GM12878 (cell line): ENCODE measurements around the gene DCAF11. TPM values are rescaled to one million over a fixed set of nuclear protein-coding genes. Genes with fewer than 3 reads are reported as not detected.

ENCODE experiments used
- ATF7 ChIP-seq: fragments of 450-650 bp; IDR thresholded peaks from 2 replicates; pipeline ENCODE4 v1.6.1; 2016; ENCODE audit warnings: low read depth, mild to moderate bottlenecking
- BACH1 ChIP-seq: fragments of 450-650 bp; IDR thresholded peaks from 2 replicates; pipeline ENCODE4 v1.6.1; 2017; ENCODE audit warnings: mild to moderate bottlenecking, borderline replicate concordance
- BHLHE40 ChIP-seq, 2 experiments: fragments of 450-650 bp in 1 of 2; IDR thresholded peaks; 2 replicates each; pipeline ENCODE4 v1.6.1; 2011 to 2017; ENCODE audit warnings: low read depth in 2 of 2, borderline replicate concordance in 1 of 2, improper control_type of control experiment in 1 of 2, low read length in 1 of 2, mild to moderate bottlenecking in 1 of 2
- CREB1 ChIP-seq: IDR thresholded peaks from 2 replicates; pipeline ENCODE4 v1.6.1; 2012; ENCODE audit warnings: low read depth, mild to moderate bottlenecking, inconsistent platforms
- CREM ChIP-seq: IDR thresholded peaks from 2 replicates; pipeline ENCODE4 v1.6.1; 2014; ENCODE audit warnings: antibody characterized with exemption, low read depth
- EED ChIP-seq: sonication (generic); IDR thresholded peaks from 2 replicates; pipeline ENCODE4 v1.6.1; 2016; ENCODE audit warnings: antibody characterized with exemption, low read depth
- EGR1 ChIP-seq, 2 experiments: IDR thresholded peaks; 1 replicate in 1 of 2; 2 replicates in 1 of 2; pipeline ENCODE4 v1.6.1; 2011 to 2012; ENCODE audit warnings: low read depth in 2 of 2, low read length in 2 of 2, borderline replicate concordance in 1 of 2, mild to moderate bottlenecking in 1 of 2, moderate library complexity in 1 of 2
- ETV6 ChIP-seq, 2 experiments: fragments of 450-650 bp in 1 of 2; IDR thresholded peaks in 1 of 2; conservative IDR thresholded peaks in 1 of 2; 2 replicates each; pipeline ENCODE4 v1.6.1; 2014; ENCODE audit warnings: antibody characterized with exemption in 1 of 2, borderline replicate concordance in 1 of 2, low read depth in 1 of 2, mild to moderate bottlenecking in 1 of 2, moderate library complexity in 1 of 2
- GABPA ChIP-seq: IDR thresholded peaks from 2 replicates; pipeline ENCODE4 v1.6.1; 2014; ENCODE audit warnings: antibody characterized with exemption, low read depth, mild to moderate bottlenecking, inconsistent platforms
- IKZF1 ChIP-seq: fragments of 450-650 bp; conservative IDR thresholded peaks from 2 replicates; pipeline ENCODE4 v1.6.1; 2017; ENCODE audit warnings: antibody characterized with exemption, mild to moderate bottlenecking
- IKZF2 ChIP-seq, 2 experiments: fragments of 450-650 bp; IDR thresholded peaks; 2 replicates each; pipeline ENCODE4 v1.6.1; 2017; ENCODE audit warnings: mild to moderate bottlenecking in 2 of 2, moderate library complexity in 2 of 2
- LARP7 ChIP-seq: fragments of 450-650 bp; IDR thresholded peaks from 2 replicates; pipeline ENCODE4 v1.6.1; 2017; ENCODE audit warnings: mild to moderate bottlenecking
- MEF2B ChIP-seq: fragments of 450-650 bp; IDR thresholded peaks from 2 replicates; pipeline ENCODE4 v1.6.1; 2018; ENCODE audit warnings: mild to moderate bottlenecking, moderate library complexity; ENCODE audit not compliant: partially characterized antibody, poor library complexity, severe bottlenecking
- MTA2 ChIP-seq: fragments of 450-650 bp; IDR thresholded peaks from 2 replicates; pipeline ENCODE4 v1.6.1; 2016; ENCODE audit warnings: low read depth, mild to moderate bottlenecking, moderate library complexity
- MXI1 ChIP-seq: fragments of 150-350 bp; IDR thresholded peaks from 2 replicates; pipeline ENCODE4 v1.6.1; 2011; ENCODE audit warnings: low read depth, mild to moderate bottlenecking, inconsistent platforms, low read length, improper control_type of control experiment
- MYC ChIP-seq: IDR thresholded peaks from 2 replicates; pipeline ENCODE4 v1.6.1; 2011; ENCODE audit warnings: mild to moderate bottlenecking, low read length, moderate library complexity, inconsistent platforms; ENCODE audit not compliant: insufficient read depth, insufficient replicate concordance, insufficient read length, severe bottlenecking
- NBN ChIP-seq: fragments of 450-650 bp; IDR thresholded peaks from 2 replicates; pipeline ENCODE4 v1.6.1; 2016
- NFIC ChIP-seq: IDR thresholded peaks from 2 replicates; pipeline ENCODE4 v1.6.1; 2012; ENCODE audit warnings: low read depth, mild to moderate bottlenecking, inconsistent platforms, low read length, moderate library complexity
- NR2F1 ChIP-seq: fragments of 450-650 bp; conservative IDR thresholded peaks from 2 replicates; pipeline ENCODE4 v1.6.1; 2017; ENCODE audit warnings: mild to moderate bottlenecking
- PAX5 ChIP-seq: IDR thresholded peaks from 2 replicates; pipeline ENCODE4 v1.6.1; 2011; ENCODE audit warnings: low read depth, low read length, borderline replicate concordance
- PKNOX1 ChIP-seq: fragments of 450-650 bp; IDR thresholded peaks from 2 replicates; pipeline ENCODE4 v1.6.1; 2016; ENCODE audit warnings: mild to moderate bottlenecking
- PML ChIP-seq: IDR thresholded peaks from 2 replicates; pipeline ENCODE4 v1.6.1; 2012; ENCODE audit warnings: low read length, inconsistent platforms
- POLR2A ChIP-seq: IDR thresholded peaks from 2 replicates; pipeline ENCODE4 v1.6.1; 2011; ENCODE audit warnings: low read depth, mild to moderate bottlenecking, low read length
- RB1 ChIP-seq: fragments of 450-650 bp; formaldehyde crosslinking; IDR thresholded peaks from 2 replicates; pipeline ENCODE4 v1.6.1; 2017; ENCODE audit warnings: mild to moderate bottlenecking, borderline replicate concordance
- RFX5 ChIP-seq: IDR thresholded peaks from 2 replicates; pipeline ENCODE4 v1.6.1; 2011; ENCODE audit warnings: low read depth, low read length, improper control_type of control experiment
- RUNX3 ChIP-seq: IDR thresholded peaks from 2 replicates; pipeline ENCODE4 v1.6.1; 2012; ENCODE audit warnings: low read length, inconsistent platforms
- SMAD5 ChIP-seq: IDR thresholded peaks from 2 replicates; pipeline ENCODE4 v1.6.1; 2016; ENCODE audit warnings: antibody characterized with exemption, low read depth
- SP1 ChIP-seq: IDR thresholded peaks from one replicate; pipeline ENCODE4 v1.6.1; 2011; ENCODE audit warnings: low read depth, low read length
- SPI1 ChIP-seq: IDR thresholded peaks from 2 replicates; pipeline ENCODE4 v1.6.1; 2011; ENCODE audit warnings: low read depth, mild to moderate bottlenecking, low read length, moderate library complexity, borderline replicate concordance; ENCODE audit not compliant: insufficient read depth
- TAF1 ChIP-seq: IDR thresholded peaks from 2 replicates; pipeline ENCODE4 v1.6.1; 2011; ENCODE audit warnings: mild to moderate bottlenecking, low read depth, low read length, borderline replicate concordance
- TCF7 ChIP-seq: IDR thresholded peaks from 2 replicates; pipeline ENCODE4 v1.6.1; 2014; ENCODE audit warnings: antibody characterized with exemption, borderline replicate concordance
- ZNF207 ChIP-seq: fragments of 450-650 bp; IDR thresholded peaks from 2 replicates; pipeline ENCODE4 v1.6.1; 2014; ENCODE audit warnings: antibody characterized with exemption, mild to moderate bottlenecking, borderline replicate concordance
- polyA plus RNA-seq, 11 experiments: library from polyadenylated mRNA; depleted of rRNA in 4 of 11; unstranded in 6 of 11; stranded (reverse) in 5 of 11; fragments of >200 nt; fragmentation: Nextera tagmentation in 4 of 11; fragmentation: Illumina TruSeq in 1 of 11; extraction: Ambion mirVana in 4 of 11; extraction: Trizol in 1 of 11; gene quantifications; 1 replicate in 1 of 11; 2 replicates in 10 of 11; pipeline versions ENCODE4 v1.2.1 to v1.2.3, GENCODE V29; 2011 to 2016; ENCODE audit warnings: inconsistent platforms in 2 of 11, missing spikeins in 2 of 11, low read depth in 1 of 11
- total RNA-seq, 4 experiments: library from RNA; depleted of rRNA in 3 of 4; stranded (reverse); fragments of >200 nt in 3 of 4; fragmentation: Illumina TruSeq in 1 of 4; extraction: Trizol in 1 of 4; gene quantifications; 2 replicates each; pipeline versions ENCODE4 v1.2.1 to v1.2.3, GENCODE V29; 2013 to 2021

DCAF11 gene
- total and polyA plus RNA-seq, 10 of the 15 experiments (the other 5 are each of a cell fraction or from before 2014, with no cell fraction given): 13.4 to 91.2 (median 68.7) TPM

- TF ChIP-seq BHLHE40 (IDR thresholded peaks at IDR 0.05; ENCODE audit: borderline replicate concordance in 1 of 2, low read depth in 2 of 2, low read length in 1 of 2) (no peak), RFX5 (no peak; the same call in 1 of the 2 replicates), MXI1 (peak; percentile 28; the same call in 1 of the 2 replicates), MYC (peak; percentile 52), MEF2B (peak; percentile 58), TAF1 (peak; percentile 35; the same call in 1 of the 2 replicates), BACH1 (peak; percentile 47; the same call in 1 of the 2 replicates), SPI1 (peak; percentile 66; the same call in 1 of the 2 replicates), ETV6 (conservative IDR thresholded peaks at IDR 0.05 in 1 of 2, IDR thresholded peaks at IDR 0.05 in 1 of 2; ENCODE audit: borderline replicate concordance in 1 of 2, low read depth in 1 of 2) (0 out of 4 replicates have a peak, but pooled peaks of 1 of the 2 experiments have one; percentile 39), EED (peak; percentile 29; the same call in 1 of the 2 replicates), NBN (0 out of 2 replicates have a peak, but pooled peaks have one; percentile 40), IKZF1 (peak; percentile 73), SP1 (no peak), RUNX3 (peak; percentile 5; the same call in 1 of the 2 replicates), TCF7 (no peak), CREM (no peak), POLR2A (peak; percentile 91), MTA2 (no peak), PKNOX1 (peak; percentile 84), ATF7 (peak; percentile 26; the same call in 1 of the 2 replicates), LARP7 (peak; percentile 84), NFIC (no peak), EGR1 (IDR thresholded peaks at IDR 0.05; ENCODE audit: borderline replicate concordance in 1 of 2, low read depth in 2 of 2, low read length in 2 of 2) (peak in 1 of 2 experiments; percentile 84; a peak in 2 of 3 replicates), SMAD5 (peak; percentile 30; the same call in 1 of the 2 replicates), IKZF2 (IDR thresholded peaks at IDR 0.05) (peak in 1 of 2 experiments; percentile 29; a peak in 2 of 4 replicates), PML (peak; percentile 52; the same call in 1 of the 2 replicates), PAX5 (0 out of 2 replicates have a peak, but pooled peaks have one; percentile 19), CREB1 (0 out of 2 replicates have a peak, but pooled peaks have one; percentile 16), RB1 (peak; percentile 44; the same call in 1 of the 2 replicates), GABPA (no peak), ZNF207 (0 out of 2 replicates have a peak, but pooled peaks have one; percentile 25), NR2F1 (peak; percentile 64; the same call in 1 of the 2 replicates)
These were observed 20.4 kb upstream of the DCAF11 start, which contains the start of gene PCK2 (continued) for GRCh38 chr14:24093901-24094840.
